Activated CD4-positive, alpha-beta T cell treated with anti-CD3 and anti-CD28 coated beads for 4 hours (primary cell): ENCODE results near the gene HTT.

Source experiments
- DNase-seq, 2 donors: peaks; one replicate each; pipeline ENCODE4 v3.0.0-alpha.2; 2020

Gene HTT

DNA sequence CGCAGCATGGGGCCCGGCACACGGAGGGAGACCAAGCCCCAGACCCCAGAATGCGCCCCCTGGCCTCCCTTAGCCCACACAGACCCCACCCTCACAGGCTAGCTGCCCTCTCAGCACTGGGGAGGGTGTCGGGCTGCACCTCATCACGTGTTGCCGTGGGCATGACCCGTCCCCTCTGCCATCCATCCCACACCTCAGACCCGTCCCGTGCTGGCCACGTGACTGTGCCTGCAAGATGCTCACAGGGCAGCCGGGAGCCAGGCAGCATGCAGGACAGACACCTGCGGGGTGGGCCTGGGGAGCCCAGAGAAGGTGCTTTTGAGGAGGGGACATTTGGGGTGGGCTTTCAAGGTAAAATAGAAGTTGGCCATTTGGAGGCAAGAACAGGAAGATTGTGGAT lies 179.3 kb downstream of the HTT start:
- no peak for DNase-seq

DNA sequence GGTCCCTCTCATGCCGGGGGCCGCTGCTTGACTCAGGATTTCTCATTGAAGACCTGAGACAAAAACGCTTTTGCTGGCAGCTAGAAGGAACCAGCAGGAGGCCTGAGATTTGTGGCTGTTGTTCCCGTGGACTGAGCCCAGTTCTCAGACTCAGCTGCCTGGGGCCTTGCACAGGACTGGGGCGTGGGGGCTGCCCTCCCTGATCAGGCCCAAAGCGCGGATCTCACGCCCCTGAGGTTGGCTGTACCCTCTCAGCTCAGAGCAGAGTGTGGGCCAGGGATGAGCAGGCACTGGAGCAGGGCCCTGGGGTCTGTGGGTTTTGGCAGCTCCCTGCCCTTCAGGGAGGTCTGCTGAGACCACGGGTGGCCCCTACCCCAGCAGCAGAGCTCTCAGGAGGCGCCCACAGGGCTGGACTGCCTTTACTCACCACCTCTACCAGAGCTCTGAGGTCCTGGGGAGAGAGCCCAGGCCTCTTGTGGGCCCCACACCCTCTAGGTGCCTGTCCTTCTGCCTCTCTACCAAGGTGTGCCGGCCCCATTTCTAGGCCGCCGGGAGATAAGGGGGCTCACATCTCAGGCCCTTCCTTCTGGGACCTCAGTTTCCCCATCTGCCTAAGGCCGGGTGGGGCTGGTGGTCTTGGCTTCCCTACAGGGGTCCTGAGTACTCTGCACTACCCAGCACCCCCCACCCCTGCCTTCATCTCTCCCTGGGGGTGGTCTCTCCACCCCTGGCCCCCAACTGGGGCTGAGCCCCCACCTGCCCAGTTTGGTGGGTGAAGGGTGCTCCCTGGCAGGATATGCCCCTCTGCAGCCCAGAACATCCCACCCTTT lies 180.0 kb downstream of the HTT start:
- DNase-seq, result no peak

DNA sequence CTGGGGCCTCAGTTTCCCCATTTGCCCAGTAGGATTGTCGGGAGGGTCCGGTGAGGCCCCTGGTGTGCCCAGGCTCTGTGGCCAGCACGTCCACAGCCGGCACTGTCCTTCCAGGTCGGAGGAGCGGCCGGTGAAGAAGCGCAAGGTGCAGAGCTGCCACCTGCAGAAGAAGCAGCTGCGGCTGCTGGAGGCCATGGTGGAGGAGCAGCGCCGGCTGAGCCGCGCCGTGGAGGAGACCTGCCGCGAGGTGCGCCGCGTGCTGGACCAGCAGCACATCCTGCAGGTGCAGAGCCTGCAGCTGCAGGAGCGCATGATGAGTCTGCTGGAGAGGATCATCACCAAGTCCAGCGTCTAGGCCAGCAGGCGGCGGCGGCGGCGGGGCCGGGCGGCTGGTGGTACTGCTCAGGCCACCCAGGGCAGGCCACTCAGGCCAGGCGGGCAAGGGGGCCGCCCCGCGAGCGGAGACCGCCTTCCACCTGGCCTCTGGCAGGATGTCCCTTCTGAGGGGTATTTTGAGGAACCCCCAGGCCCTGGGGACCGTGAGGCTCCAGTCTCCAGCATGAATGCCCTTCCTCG lies 181.2 kb downstream of the HTT start:
- DNase-seq, result no peak

DNA sequence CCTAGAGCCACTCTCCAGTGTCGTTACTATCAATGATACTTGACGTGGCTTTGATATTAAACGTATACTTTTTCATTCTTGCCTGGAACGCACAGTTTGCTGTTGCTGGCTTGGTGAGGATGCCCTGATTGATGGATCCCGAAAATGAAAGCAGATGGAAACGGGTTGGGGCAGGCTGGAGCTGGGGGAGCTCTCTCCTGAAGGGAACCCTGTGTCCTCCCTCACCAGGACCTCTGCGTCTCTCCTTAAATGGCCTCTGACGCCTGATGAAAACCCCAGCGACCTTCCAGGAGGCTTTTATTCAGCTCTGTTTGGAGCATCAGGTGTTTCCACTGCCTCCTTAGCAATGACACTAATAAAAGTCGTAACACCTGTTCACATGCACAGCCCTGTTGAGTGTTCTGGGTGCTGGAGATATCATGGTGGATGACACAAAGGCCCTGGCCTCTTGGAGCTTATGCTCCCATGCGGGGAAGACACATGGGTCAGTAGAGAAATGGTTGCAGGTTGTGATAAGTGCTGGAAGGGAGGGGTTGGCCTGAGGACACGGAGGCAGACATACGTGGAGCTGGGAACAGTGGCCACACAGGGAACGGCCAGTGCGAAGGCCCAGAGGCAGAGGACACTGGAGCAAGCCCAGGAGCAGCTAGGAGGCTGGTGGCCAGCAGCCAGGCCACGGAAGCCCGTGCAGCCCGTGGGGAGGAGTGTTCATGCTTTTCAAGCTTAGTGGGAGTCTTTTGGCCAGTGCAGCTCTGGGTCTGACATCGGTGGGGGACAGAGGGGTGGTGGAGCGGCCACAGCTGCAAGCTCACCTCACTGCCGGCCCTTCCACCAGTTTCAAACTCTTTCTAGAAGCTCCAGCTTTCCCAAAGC lies 182.0 kb downstream of the HTT start:
- no peak for DNase-seq

DNA sequence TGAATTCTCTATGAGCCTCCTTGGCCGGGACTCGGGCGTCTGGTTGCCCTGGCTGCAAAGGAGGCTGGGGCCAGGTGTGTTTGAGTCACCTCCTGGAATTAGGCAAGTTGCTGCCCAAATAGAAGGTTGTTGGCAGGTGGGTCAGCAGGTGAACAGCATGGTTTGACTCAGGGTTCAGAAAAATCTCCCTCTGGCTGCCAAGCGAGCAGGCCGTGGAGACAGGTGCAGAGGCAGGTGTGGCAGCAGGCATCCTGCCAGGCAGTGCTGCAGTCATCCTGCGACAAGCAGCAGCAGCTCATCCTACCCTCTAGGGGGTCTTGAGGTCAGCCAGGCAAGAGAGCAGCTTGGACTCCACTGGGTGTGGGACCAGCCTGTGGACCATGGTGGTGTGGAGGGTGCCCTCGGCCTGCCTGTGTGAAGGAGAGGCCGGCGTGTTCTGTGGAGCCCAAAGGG lies 182.6 kb downstream of the HTT start:
- DNase-seq, result no peak

DNA sequence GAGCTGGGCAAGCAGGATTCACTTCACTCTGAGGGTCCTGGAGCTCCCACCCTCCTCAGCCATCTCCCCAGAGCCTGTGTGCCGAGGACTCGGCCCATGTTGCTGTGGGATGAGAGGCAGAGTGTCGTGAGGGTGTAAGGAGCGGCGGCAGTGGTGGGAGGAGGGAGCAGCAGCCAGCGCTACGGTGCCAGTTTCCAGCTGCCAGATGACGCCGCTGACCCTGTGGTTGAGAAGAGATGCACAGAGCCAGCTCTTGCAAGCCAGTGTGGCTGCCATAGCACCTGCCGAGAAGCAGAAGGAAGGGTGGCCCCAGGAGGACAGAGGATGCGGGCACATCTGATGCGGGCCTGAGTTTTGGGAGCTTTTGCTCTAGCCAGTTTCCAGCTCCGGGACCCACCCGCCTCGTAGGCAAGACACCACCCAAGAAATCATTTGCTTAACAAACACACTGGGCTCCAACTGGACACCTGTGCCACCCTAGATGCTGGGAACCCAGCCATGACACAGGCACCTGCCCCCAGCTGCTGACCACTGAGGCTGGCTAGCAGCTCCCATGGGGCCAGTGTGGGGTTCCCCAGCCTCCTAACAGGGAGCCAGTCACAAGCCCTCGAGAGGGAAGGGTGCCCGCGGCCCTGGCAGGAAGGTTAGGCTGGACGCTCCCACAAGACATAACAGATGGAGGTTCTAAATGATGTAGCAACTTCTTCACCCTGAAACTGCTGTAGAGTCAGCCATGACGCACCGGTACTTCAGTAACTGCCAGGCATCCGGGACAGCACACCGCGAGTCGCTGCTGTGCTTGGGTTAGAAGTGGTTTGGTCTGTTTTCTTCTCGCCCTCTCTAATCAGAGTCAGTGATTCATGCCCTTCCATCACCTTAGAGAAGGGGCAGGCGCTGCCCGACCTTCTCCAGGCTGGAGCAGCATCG lies 183.3 kb downstream of the HTT start:
- DNase-seq, result no peak

DNA sequence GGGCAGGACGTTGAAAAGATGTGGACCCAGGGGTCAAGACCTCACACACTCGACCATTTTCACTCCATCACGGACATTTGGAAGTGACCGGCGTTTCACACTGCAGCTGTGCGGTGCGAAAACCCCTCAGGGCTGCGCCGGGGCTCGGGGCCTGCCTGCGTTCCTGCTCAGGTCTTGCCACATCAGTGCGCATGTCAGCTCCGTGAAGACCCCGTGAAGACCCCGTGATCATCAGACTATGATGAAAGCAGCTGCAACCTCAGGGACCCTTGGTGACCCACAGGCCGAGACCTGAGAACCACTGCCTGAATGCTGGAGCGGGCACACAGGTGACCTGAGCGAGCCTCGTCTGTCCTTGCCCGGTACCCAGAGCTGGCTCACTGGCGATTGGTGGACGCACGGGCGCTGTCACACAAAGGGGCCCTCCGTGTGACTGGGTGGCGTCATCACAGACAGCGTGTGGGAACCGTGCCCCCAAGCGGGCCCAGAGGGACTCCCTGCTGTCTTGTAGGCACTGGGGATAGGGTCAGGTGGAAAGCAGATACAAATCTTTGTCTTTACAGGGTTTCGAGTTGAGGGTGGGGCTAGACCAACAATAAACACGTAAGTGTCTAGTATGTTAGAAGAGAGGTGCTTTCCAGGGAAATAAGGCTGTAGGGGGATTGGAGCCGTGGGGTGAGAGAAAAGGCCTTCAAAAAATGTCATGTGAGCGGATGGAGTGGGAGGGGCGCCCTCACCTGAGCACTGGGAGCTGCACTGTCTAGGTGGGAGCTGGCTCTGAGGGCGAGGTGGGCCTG lies 187.1 kb downstream of the HTT start:
- no peak for DNase-seq

DNA sequence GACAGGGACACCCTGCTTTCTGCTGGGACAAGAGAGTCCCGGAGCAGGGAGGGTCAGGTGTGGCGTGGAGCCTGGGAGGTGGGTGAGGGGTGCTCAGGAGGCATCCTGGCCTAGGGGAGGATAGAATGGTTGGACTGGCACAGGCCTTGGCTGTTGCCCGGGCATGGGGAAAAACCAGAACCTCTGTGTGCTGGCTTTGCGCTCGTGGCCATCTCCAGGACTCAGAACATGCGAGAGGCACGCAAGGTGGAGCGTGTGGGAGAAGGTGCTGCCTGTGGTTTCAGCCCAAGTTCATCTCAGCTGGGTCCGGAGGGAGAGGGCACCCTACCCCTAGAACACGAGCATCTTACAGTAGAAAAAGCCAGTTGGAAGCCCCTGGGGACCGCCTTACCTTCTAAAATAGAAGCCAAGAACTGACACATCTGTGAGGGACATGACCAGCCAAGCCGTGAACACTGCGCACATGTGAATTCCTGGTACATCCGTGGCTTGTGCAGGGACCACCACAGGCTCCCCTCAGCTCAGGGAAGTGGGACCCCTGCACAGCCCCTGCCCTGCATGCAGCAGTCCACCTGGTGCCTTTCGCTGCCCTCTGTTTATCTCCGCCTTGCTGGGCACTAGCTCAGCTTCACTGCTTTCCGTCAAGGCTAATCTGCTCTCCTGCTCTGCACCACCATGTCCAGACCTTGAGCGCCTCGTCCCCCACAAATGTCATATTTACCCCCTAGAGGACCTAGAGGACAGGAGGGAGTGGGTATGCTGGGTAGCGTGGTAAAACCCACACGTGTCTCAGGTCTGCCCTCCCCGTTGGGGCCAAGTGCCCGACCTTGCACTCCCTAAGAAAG lies 187.9 kb downstream of the HTT start:
- no peak for DNase-seq

DNA sequence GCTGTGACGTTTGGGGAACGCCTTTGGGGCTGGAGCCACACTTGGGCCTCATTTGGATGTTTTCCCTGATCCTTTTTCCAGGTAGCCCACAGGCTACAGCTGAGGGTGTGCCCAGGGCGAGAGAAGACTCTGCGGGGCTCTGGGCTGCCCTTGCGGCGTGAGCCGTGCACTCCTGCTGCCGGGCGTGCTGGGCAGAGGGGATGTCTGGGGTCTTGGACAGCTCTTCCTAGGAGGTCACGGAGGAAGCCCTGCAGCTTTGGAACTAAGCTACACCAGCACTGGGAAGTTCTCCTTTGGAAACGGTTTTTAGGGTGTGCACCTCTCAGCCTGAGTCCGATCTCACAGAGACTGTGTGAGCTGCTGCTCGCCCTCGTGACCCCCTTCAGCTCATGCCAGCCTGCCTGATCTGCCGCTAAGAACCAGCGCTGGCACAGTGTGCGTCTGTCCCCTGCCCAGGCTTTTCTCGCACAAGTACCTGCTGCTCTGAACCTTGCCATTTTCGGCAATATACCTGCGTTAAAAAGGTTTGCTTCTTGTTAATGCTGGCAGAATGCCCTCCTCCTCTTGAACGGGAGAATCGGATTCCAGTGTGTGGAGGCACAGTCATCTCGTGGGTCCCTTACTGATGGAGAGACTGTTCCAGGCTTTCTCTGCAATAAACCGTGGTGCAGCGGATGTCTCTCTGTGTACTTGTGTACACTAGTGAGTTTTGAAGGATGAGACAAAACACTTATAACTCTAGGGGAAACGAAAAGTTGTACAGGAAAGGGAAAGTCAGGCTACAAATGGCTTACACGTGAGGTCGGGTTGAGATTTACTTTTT lies 188.8 kb downstream of the HTT start:
- DNase-seq, result no peak

DNA sequence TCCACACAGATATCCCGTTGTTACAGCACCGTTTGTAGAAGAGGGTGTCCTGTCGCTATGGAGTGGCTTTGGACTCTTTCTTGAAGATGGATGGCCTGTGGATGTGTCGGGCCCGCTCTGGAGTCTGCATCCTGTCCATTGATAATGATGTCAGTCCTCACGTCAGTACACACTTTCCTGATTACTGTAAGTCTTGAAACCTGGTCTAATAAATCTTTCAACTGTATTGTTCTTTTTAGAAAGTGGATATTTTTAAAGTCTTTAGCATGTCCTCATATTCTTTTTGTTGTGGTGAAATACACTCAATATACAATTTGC lies 189.4 kb downstream of the HTT start:
- DNase-seq, result no peak

DNA sequence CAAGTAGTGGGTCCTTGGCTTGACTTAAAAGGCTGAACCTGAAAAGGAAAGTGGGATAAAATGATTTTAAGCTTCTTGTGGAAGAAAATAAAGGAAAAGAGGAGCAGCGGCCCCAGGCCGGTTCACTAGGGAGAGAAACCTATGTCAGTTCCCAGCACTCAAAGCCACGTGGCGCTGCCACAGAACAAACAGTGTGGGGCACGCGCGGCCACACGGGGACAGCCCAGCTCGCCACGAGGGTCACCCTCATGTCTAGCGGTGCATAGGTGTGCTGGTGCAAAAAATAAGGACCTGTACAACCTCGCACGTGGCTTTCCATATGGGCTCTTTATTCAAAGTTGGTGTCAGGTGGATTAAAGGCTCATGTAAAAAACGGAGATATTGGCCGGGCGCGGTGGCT lies 191.6 kb downstream of the HTT start:
- no peak for DNase-seq

DNA sequence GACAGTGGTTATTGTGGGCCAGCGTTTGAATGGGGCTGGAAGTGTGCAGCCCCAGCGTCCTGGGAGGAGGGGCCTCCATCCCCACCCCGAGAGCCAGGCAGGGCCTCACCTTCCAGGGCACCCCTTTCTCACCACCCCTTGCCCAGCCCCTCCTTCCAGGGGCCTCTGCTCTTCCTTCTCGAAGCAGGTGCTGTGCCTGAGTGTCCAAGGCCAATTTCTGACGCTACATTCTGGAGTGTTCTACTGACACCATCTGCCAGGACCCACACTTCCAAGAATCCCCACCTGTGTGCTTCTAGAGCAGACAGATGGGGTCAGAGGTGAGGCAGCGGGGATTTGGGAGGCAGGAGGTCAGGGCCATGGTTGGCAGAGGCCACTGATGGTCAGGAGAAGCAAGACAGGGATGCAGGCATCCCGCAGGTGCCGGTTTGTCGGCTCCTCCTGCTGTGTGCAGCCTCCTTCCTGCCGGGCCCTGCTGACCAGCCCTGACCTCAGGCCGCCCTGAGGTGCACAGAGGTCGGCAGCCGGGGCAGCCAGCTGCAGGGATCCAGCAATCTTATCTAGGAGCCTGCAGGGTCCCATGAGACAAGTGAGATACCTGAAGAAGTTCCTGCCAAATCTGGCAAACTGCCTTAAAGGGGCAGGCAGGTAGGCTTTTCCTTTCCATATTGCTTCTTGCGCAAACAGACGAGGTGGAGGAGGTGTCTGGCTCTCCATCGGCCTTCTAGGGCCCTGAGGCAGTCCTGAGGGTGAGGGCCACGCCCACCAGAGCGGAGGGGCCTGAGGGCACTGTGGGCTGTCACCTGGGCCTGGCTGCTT lies 193.3 kb downstream of the HTT start:
- no peak for DNase-seq

DNA sequence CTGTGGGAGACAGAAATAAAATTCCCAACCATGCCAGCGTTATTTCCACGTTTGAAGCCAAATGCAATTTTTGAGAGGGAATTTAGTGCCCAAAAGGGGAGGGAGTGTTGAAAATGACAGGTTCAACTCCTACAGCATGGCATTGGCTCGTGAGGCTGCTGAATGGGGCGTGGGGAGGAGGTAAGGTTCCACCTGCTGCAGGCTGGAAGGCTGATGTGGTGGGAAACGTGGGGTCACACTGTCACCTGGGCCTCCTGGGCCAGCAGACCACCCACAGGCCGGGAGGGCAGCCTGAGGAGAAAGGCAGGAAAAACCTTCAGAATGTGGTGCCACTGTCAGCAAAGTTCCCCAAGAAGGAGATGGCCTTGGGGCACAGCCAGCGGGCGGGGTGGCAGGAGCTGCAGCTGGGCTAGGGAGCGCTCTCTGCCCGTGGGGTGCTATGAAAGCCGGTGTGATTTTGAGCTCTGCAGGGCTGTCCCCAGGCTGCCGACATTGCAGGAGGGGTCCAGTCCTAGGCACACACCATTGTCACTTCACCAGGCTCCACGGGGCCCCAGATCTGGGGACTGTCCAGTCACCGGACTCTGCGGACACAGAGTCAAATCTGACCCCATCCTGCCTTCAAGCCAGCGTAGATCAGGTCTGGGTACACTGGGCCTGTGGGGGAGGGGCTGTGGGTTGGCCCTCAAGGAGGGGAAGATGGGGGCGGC lies 194.1 kb downstream of the HTT start:
- DNase-seq, result no peak

DNA sequence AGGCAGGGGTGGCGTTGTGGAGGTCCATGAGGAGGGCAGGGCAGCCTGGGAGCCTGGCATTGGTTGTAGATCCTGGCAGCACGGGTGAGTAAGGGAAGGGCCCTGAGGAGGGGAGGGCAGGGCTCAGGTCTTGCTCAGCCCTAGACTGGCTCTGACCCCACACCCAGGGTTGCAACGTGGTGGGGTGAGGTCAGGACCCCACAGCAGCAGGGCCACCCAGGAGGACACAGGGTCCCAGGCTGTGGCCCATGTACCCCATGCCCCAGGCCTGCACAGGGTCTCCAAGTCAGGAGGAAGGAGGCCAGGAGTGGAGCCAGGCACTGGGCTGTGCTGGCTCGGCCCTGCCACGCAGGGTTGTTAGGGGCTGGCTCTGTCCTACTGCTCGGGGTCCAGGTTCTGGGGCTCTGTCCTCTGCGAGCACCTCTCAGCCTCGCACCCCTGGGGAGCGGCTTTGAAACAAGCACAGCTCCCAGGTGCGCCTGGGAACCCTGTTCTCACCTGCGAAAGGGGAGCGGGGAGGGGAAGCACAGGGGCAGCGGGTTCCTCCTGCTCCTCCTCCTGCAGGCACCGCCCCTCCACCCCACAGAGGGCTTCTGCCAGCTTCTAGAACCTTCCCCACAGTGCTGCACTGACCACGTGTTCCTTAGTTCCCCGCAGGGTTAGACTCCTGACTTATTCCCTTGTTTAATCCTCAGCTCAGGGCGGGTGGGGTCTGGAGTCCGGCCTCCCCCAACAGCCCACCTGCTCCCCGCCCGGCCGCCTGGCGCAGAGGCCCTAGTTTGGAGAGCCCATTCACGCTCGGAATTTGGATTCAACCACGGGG lies 194.8 kb downstream of the HTT start:
- DNase-seq, result no peak

DNA sequence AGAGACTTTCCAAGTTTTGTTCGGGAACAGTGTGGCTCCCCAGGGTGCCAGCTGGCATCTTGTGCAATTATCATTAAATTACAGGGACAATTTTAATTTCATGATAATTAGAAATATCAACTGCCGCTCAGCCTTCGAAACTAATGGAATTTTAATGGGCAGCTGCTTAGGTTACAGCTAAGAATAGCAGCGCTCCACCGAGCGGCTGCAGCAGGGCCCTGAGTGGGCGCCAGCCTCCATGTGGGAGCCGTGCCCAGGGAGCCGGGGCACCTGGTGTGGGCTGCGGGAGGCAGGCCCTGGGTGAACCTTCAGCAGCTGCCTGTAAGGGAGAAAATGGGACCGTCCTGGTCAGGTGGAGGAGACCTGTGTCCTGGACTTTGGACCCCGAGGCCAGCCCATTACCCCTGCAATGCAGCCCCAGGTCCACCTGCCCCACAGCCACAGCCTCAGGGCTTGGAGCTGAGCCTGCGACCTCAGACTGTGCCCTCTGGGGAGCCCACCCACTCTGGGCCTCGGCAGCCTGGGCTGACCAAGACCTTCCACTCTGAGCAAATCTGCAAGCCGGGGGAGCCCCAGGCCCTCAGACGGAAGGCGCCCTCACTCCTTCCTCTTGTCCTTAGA lies 195.6 kb downstream of the HTT start:
- DNase-seq, result no peak

DNA sequence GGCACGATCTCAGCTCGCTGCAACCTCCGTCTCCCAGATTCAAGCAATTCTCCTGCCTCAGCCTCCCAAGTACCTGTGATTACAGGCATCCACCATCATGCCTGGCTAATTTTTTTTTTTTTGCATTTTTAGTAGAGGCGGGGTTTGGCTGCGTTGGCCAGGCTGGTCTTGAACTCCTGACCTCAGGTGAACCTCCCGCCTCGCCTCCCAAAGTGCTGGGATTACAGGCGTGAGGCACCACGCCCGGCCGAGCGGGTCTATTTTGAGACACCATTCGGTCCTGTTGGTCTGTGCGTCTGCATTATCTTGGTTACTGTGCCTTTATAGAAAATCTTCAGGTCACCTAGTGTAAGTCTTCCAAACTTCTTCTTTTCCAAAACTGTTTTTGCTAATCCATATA lies 196.7 kb downstream of the HTT start:
- DNase-seq, result no peak

DNA sequence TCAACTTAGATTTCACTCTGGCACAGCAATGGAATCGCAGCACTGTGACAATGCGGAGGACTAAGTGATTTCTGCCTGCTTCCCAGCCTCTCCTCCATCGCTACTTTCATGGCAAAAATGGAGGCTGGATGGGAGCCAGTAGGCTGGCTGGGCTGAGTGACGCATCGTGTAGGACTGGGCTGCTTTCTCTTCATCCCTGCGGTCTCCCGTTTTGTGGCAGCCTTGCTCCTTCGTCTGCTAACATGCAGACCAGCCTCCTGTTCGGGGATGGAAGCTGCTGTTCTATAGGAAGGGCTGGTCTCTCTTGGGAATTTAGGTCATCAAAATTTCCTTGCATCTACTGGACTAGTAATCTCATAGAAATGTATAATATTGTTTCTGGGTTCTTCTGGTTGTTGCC lies 202.5 kb downstream of the HTT start:
- DNase-seq, result no peak
